Occipital lobe (tissue), 2 donors: ENCODE results near the gene DDHD1. TPM values are rescaled to one million over a fixed set of nuclear protein-coding genes. Genes with fewer than 3 reads are reported as not detected.

Experiments used
- DNase-seq: peaks from one replicate; lab custom pipeline; 2025; lab: John Stamatoyannopoulos, UW
- total RNA-seq: library from RNA; depleted of rRNA; stranded (reverse); fragments of >200 nt; gene quantifications from one replicate; pipeline ENCODE4 v1.2.3, GENCODE V29; 2014

Gene DDHD1
- total RNA-seq, 1 donor from 2014 or later, result 59.4 TPM

DNA sequence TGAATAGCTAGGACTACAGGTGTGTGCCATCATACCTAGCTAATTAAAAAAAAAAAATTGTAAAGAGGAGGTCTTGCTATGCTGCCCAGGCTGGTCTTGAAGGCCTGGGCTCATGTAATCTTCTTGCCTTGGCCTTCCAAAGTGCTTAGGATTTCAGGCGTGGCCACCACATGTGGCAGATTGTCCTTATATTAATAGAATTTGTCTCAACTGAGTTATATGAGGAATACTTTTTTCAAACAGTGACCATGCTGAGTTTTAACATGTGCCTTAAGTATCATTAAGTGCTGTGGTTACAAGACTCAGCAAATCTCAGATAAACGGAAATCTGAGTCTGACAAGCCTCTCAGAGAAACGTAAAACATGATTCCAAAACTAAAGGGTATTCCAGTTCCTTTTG is 119.1 kb downstream of the DDHD1 start:
- DNase-seq, result no peak

DNA sequence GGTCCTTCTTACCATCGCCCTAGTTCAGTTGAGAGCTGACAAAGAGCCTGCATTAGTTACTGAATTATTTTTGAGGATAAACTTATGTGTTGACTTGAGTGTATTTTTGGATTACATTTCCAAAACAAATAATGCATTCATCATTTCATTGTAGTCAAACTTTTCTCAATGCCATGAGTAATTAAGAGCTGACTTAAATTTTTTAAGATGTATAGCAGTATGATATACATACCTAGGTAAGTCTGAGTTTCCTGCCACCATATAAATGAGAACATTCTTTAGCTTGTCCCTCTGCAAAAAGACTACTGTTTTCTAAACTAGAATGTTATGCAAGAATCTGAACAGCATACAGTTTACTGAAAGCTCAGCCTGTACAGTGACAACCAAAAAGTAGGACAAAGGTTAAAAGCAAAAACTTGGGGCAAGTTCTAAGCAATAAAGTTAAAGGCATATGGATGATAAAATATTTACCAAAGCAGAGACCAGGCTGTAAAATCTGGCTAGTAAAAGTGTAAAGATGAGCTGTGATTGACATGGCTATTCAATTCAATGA is 120.2 kb downstream of the DDHD1 start:
- no peak for DNase-seq

DNA sequence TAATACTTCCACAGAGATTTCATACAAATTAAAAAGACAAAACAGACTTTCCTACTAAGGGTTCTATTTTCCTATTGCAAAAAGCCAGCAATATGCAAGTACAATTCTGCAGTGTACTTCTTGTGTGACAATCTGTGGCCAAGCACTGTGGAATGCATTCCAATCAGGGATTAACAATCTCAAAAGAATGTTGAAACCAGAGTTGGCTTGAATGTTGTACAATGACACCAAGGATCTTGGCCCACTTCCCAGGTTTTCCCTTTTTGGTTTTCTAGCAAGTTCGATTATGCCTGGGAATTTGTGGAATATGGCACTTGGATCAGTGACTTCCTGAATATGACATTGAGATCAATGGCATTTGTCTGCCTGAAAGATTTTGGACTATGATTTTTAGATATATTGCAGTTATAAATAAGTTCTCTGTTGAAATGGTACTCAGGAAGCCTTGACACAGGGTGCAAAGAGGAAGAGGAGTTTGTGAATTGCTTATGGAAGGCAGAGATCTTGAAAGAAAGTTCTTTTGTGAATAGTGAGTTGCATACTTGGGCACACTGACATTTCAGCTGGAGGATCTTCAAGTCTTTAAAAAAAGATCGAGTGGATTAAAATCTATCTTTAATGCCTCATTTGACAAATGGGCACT is 120.8 kb downstream of the DDHD1 start:
- no peak for DNase-seq

DNA sequence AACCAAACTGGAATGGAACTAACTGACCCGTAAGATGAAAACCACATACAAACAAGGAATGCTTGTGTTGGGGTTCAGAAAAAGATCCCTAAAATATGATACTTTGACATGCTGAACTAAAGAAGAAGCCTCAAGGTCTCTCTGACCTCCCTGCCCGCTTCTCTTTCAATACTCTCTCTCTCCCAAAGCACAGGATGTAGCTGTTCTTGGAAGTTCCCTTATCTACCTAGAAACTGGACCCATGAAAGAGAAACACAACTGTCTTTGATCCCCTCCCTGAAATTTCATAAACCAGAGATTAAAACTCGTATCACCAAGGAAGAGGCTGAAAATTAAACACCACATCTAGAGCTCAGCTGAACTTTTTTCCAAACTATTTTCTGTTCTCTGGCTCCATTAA is 125.6 kb downstream of the DDHD1 start:
- no peak for DNase-seq

DNA sequence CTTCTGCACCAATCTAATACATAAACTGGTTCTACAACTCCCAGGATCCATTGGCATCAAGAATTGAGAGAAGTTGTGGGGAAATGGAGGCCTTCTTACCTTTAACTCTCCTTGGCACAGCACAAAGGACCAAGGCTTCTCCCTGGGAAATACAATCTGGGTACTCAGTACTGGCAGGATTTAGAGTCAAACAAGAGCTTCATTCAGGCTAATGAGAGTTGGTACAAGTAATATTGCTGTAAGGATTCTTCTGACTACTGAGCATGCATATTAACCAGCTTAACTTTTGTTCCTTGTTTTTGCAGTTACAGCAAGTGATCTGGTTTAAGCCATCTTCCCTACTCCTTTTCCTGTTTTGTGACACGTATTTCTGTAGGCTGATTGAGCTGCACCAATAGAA is 126.1 kb downstream of the DDHD1 start:
- no peak for DNase-seq

DNA sequence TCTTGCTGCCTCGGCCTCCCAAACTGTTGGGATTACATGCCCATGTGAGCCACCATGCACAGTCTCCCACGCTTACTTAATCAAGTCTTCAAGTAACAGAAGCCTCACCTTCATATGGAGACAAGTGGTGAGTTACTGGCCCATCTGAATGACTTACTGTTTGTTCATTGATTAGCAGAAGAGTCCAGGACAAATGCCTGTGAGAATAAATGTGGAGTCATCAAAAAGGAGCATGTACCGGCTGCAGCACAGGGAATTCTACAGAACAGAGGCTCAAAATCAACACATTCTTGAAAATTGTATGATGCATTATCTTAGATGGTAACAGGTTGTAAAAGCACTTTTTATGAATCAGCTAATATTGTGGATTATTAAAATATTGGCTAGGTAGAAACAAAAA is 129.8 kb downstream of the DDHD1 start:
- no peak for DNase-seq

DNA sequence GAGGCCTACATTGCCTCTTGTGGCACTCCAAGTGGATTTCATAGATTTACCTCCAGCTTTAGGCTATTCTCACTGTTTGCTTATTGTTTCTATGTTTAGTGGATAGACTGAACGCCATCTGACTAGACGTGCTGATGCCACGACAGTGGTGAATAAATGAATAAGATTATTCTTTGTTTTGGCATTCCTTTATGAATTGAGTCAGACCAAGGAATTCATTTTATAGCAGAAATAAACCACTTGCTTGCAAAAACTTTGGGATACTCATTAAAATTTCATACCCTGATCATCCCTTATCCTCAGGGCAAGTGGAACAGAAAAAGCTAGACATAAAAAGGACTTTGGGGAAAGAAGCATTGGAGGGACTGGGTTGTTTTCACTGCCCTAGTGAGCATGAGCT is 130.5 kb downstream of the DDHD1 start:
- no peak for DNase-seq

DNA sequence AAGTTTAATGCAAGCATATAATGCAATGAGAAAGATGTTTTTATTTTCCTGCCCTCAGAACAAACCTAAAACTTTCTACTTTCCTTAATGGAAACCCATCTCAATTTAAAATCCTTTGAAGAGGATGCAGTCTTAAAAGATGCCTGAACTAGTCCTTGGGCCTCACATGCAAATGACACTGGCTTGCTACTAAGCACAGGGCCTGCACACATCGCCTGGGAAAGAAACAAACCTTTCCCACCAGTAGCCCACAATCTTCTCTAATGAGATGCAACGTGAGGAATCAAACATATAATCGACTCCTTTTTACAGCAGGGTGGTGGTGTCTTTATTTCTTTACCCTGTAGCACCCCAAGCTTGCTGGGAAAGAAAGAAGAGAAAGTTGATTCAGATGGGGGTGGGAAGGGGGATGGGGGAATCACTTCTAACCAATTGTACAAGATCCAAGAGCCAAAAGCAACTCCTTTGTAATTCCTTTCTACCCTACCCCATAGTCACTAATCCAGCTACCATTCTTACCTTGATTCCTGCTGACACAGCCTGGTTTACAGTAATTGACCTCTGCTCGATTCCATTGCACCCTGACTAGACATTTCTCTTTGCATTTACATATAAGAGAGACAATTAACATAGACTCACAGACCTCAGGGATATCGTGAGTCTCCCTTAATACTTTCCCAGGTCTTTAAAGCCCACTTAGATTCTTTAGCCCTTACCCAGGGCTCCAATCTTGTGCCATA is 132.8 kb downstream of the DDHD1 start:
- no peak for DNase-seq

DNA sequence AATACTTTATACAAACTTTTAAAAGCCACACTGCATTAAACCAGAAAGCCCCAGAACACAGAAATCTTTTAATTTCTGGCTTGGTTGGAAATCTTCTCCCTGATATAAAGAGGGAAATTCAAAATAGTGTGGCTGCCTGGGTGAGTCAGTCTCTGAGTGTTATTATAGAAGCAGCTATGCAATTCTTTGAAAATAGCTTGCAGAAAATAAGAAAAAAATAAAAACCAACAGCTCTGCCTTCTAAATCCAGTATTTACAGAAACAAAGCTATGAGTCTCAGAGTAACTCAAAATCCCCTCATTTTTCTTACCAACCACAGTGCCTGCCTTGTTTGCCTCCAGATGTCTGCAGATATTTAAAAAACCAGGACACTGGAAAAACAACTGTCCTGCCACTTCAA is 133.7 kb downstream of the DDHD1 start:
- no peak for DNase-seq

DNA sequence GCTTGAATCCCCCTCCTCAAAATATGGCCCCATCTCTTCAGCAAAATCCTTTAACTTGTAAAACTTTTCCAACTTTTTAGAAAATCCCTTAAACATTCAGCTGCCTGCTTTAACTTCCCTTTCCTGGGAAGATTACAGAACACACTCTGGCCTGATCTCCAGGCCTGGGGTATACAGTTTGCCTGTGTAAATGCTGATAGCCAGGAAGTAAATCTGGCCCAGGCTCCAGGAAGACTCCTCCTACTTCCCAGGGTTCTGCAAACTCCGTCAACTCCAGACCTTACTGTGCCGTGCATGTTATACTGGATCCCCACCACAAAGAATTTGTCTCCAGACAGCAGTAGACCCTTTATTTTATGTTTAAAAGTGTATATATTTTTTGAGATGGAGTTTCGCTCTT is 135.3 kb downstream of the DDHD1 start:
- no peak for DNase-seq

DNA sequence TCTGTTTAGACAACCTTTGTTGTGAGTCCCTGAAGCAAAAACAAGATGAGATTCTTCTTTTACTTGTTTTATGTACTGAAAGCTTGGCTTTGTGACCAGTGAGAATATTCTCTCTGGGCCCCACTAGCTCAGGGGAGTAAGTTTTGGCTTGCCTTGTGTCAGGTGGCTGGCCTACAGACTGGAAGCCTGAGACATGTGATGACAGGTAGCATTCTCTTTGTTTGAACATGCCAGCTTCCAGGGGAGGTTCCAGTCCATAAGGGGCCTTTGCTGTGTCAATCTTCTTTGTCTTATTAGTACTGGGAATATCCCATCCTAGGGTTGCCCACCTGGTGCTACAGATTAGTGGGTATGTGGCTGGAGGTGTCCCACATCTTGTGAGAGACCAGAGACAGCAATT is 136.2 kb downstream of the DDHD1 start:
- DNase-seq, result no peak

DNA sequence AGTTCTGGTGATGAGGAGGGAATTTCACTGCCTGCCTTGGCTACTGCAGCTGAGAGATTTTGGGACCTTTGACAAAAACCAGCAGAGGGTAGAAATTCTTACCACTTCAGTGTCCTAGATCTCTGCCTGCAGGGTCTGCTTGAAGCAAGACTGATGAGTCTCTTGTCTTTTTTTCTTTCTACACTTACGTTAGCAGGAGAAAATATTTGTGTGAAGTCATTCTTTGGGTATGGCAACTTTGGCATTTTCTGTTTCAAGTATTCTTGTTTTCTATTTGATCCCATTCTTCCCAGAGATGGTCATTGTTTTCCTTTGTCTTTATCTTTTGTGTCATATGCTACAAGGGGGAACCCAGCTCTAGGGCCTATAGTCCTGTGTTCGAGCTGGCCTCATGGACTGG is 136.6 kb downstream of the DDHD1 start:
- DNase-seq, result no peak

DNA sequence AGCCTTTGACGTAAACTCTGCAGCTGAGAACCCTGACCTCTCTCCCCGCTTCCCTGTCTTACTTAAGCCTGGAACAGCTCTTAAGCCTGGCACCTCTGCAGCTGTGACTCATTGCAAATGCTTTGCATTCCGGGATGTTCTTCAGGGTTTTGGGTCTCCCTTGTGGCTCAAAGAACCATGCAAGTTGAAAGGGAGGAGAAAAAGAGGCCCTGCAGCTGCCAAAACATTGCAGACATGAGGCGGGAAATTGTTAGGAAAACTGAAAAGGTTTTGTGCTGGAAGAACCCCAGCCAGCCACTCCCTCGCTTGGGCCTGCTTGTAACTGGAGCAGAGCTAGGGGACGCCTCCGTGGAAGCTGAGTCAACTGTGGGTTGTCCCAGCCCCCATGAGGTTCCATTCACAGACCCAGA is 142.1 kb downstream of the DDHD1 start:
- peak; percentile 44 for DNase-seq

DNA sequence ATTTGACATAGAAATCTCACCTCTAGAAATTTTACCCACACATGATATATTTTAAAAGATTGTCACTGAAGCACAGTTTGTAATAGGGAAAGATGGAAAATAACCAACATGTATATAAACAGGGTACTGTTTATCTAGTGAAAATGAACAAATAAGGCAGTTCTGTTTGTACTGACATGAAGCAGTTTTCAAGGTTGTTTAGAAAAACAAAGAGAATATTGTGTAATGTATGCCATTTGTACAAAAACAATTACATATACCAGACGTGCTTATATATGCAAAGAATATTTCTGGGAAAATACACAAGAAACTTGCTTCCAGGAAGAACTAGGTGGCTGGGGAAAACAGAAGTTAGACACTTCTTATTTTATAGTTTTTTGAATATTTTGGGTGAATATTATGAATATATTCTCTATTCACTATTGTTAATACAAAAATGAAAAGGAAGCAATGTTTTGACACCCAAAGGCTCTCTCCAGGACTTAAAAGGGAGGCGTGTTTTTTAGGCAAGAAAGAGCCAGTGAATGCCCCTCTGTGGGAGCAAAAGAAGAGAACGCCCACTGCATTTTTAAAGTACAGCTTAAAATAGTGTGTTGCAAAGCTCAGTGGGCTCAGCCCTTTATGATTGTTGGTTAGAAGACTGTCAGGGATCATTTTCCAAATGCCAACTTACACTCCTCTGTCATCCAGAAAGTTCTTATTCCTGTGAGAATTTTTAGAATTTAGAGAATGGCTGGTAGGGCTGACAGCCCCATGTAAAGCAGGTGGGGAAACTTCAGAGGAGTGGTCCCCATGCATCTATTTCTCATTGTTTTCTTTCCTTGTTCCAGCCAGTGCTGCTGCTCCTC is 142.7 kb downstream of the DDHD1 start:
- DNase-seq, result no peak

DNA sequence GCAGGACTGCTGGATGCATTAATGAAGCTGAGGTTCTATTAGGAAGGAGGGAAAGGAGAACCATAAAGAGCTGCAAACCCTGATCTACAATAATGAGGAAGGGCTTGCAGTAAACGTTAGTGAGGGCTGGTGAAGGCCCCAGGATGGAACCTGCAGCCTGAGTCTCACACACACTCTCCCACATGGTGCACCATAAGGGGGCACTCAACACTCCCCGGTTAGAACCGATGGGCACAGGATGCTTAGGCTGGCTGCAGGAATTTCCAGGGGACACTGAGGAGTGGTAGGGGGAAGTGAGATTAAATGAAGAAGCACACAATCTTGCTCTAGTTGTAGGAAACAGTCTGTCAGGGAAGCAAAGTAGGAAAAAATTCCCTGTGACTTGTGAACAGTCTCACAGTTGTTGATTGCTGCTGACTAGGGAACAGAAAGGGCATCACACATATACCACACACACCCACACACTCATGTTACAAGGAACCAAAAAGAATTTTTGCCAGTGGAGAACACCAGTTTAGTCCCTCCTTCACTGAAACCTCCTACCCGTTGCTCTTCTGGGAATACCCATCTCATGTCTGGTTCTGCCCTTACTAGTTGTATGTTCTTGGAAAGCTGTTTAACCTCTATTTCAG is 146.1 kb downstream of the DDHD1 start:
- DNase-seq, result no peak

DNA sequence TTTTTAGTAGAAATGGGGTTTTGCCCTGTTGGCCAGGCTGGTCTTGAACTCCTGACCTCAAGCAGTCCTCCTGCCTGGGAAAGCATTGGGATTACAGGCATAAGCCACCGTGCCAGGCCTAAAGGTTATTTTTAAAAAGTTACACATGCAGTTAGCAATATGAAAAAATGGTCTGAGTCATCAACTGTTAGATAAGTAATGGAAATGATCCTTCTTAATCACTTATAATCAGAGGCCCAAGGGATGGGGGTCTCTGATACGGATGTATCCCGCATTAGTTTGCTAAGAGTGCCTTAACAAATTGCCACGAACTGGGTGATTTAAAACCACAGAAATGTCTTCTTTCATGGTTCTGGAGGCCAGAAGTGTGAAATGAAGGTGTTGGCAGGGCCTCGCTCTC is 148.1 kb downstream of the DDHD1 start:
- DNase-seq, result no peak

DNA sequence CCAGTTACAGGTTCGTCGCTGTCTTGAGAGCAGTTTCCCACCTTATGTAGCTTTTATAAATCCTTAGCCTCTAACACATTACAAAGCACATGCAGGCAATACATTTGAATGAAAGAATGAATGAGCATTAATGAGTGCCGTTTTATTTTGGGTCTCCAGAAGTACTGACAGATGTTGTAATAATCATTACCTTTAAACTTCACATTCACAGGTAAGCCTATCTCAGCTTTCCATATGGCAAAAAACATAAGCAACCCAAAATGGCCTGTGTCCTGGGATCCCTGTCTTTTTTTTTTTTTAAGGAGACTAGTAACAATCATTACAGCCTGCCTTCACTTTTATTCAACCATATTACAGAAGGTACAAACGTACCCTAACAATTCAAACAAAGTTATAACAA is 149.3 kb downstream of the DDHD1 start:
- DNase-seq, result no peak

DNA sequence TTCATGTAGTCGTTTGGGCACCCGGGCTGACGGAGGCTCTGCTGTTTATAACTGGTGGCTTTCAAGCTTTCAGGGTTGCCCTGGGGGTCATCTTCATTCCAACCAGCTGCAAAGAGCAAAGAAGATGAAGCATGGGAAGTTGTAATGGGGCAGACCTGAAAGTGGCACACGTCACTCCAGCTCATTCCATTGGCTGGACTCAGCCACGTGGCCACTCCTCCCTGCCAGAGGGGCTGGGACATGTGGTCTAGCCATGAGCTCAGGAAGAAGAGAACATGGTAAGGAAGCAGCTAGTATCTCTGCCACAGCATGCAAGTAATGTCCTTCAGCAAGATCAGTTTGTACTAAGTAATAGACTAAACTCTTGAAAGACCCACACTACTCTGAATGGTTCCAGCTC is 150.5 kb downstream of the DDHD1 start:
- no peak for DNase-seq

DNA sequence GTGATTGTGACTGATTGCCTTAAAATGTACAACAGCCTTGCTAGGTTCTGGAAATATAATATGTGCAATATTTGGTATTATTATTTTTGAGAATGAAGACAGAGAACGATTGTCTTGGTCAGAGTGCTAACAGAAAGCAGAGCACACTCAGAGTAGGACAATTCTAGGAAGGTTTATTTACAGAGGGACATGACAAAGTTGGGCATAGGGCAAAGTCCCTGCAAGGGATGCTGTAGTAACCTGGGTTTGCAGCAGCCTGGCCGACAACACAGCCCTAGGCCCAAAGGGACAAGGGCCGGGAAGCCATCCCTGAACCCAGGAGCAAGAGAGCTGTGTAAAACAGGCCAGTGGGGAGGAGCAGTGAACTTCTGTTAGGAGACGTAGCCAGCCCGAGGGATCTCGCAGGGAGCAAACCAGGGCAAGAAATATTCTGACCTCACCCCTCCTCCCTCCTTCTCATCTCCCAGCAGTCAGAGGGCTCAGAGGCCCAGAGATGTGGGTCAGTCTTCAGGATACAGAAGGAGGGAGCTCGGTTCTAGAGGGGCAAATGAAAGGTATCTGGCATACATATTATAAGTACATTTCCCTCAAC is 151.2 kb downstream of the DDHD1 start:
- no peak for DNase-seq

DNA sequence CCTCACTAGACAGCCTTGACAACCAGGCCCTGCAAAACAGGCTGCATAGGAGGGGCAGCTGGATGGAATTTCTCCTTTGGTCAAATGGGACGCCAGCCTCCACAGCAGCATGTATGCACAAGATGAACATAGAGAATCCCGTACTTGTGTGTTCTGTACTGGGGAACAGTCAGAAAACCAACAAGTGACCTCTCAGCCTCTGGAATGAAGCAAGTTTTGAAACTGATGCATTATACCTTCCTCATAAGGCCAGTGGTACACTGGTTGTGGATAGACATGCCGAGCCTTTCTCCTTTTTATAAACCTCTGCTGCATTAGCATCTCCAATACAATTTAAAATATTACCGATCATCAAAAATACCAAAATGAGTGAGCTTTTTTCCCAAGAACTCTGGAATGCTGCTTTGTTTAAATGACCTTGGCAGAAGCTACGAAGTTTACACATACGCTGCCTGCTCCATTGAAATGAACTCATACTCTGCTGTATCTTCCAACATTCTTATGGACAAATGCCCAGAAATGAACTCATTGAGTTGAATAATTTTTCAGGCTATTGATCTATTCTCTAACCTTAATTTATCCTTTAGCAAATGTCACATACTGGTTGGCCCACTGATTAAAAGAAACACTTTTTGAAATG is 154.6 kb downstream of the DDHD1 start:
- DNase-seq, result no peak

DNA sequence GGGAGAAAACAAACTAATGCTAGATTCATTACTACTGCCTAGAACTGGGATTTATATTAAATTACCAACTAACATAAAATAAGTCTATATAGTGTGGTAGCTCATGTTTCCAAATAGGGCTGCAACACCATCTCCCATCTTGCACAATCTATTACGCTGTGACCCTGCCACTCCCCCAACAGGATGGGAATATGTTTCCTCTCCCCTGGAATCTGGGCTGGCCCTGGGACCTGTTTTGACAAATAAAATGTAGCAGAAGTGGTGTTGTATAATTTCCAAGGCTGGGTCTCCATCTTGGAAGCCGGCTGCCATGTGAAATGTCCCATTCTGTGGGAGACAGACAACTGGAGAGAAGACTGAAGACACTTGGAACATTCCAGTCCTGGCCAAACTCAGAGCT is 156.6 kb downstream of the DDHD1 start:
- no peak for DNase-seq
